CD14-positive monocyte (primary cell): ENCODE results near the gene CLCNKB. TPM values are rescaled to one million over a fixed set of nuclear protein-coding genes. Genes with fewer than 3 reads are reported as not detected.

ENCODE experiments used
- DNase-seq, 3 donors: peaks; one replicate each; pipeline ENCODE4 v3.0.0-alpha.2; 2011 to 2022
- H2AFZ ChIP-seq: 2 replicates; pipeline ENCODE4 v1.6.0; 2012; ENCODE audit warnings: mild to moderate bottlenecking, low read depth, low read length, inconsistent platforms; ENCODE audit not compliant: insufficient read depth, poor library complexity, severe bottlenecking
- H3K27ac ChIP-seq, 2 donors: 1 replicate in 1 of 2; 2 replicates in 1 of 2; pipeline ENCODE4 v1.5.1; 2012 to 2013; ENCODE audit warnings: low read length in 2 of 2, control low read depth in 1 of 2, inconsistent platforms in 1 of 2, low read depth in 1 of 2, mild to moderate bottlenecking in 1 of 2
- H3K27me3 ChIP-seq, 2 donors: one replicate each; pipeline versions ENCODE4 v1.6.0 to v1.6.1; 2011 to 2013; ENCODE audit warnings: low read length in 2 of 2; ENCODE audit not compliant: control insufficient read depth in 2 of 2, insufficient read depth in 2 of 2
- H3K36me3 ChIP-seq, 2 donors: replicated peaks in 1 of 2; 1 replicate in 1 of 2; 2 replicates in 1 of 2; pipeline versions ENCODE4 v1.5.1 to v1.6.1; 2012 to 2013; ENCODE audit warnings: low read length in 2 of 2, control low read depth in 1 of 2, inconsistent platforms in 1 of 2, mild to moderate bottlenecking in 1 of 2; ENCODE audit not compliant: insufficient read depth in 2 of 2, control insufficient read depth in 1 of 2
- H3K4me1 ChIP-seq, 2 donors: 1 replicate in 1 of 2; 2 replicates in 1 of 2; pipeline versions ENCODE4 v1.5.1 to v1.6.1; 2012 to 2013; ENCODE audit warnings: low read length in 2 of 2, control low read depth in 1 of 2, inconsistent platforms in 1 of 2, mild to moderate bottlenecking in 1 of 2, moderate library complexity in 1 of 2; ENCODE audit not compliant: insufficient read depth in 2 of 2, control insufficient read depth in 1 of 2
- H3K4me2 ChIP-seq: replicated peaks from 2 replicates; pipeline ENCODE3; 2012; ENCODE audit warnings: low read length, moderate library complexity, mild to moderate bottlenecking; ENCODE audit not compliant: poor library complexity, severe bottlenecking; ENCODE audit errors: extremely low read depth
- H3K4me3 ChIP-seq, 3 experiments: fragments of 200-600 bp in 1 of 3; sonication (generic) in 1 of 3; replicated peaks in 1 of 3; 1 replicate in 2 of 3; 2 replicates in 1 of 3; pipeline ENCODE4 v1.5.1; 2011 to 2013; ENCODE audit warnings: low read length in 3 of 3, mild to moderate bottlenecking in 3 of 3, control low read depth in 2 of 3, low read depth in 2 of 3, inconsistent platforms in 1 of 3, moderate library complexity in 1 of 3
- H3K79me2 ChIP-seq: 2 replicates; pipeline ENCODE4 v1.6.0; 2012; ENCODE audit warnings: mild to moderate bottlenecking, control low read depth, inconsistent platforms, low read length, moderate library complexity; ENCODE audit not compliant: insufficient read depth
- H3K9ac ChIP-seq: 2 replicates; pipeline ENCODE4 v1.6.0; 2017; ENCODE audit warnings: low read length, mild to moderate bottlenecking; ENCODE audit not compliant: insufficient read depth, poor library complexity, severe bottlenecking
- H3K9me3 ChIP-seq, 2 donors: replicated peaks in 1 of 2; 1 replicate in 1 of 2; 2 replicates in 1 of 2; pipeline versions ENCODE4 v1.5.1 to v1.6.1; 2012 to 2013; ENCODE audit warnings: low read length in 2 of 2, control low read depth in 1 of 2; ENCODE audit not compliant: control insufficient read depth in 1 of 2, insufficient read depth in 1 of 2
- H4K20me1 ChIP-seq: 2 replicates; pipeline ENCODE4 v1.6.0; 2012; ENCODE audit warnings: mild to moderate bottlenecking, low read length, control low read depth, moderate library complexity; ENCODE audit not compliant: insufficient read depth
- H3K27ac Mint-ChIP-seq, 7 donors: one replicate each; pipeline ENCODE4 v1.8.0; 2020; ENCODE audit warnings: mild to moderate bottlenecking in 7 of 7, mixed read lengths in 7 of 7, moderate library complexity in 6 of 7, inconsistent platforms in 2 of 7
- H3K27me3 Mint-ChIP-seq, 3 donors: one replicate each; pipeline ENCODE4 v1.8.0; 2021 to 2022; ENCODE audit warnings: low read depth in 3 of 3, mild to moderate bottlenecking in 3 of 3, mixed read lengths in 3 of 3, moderate library complexity in 3 of 3, inconsistent platforms in 1 of 3
- H3K36me3 Mint-ChIP-seq, 2 donors: one replicate each; pipeline ENCODE4 v1.8.0; 2020; ENCODE audit warnings: mixed read lengths in 2 of 2, inconsistent platforms in 1 of 2, mild to moderate bottlenecking in 1 of 2
- H3K4me1 Mint-ChIP-seq: one replicate; pipeline ENCODE4 v1.8.0; 2020; ENCODE audit warnings: mild to moderate bottlenecking, mixed read lengths
- H3K4me3 Mint-ChIP-seq, 2 donors: one replicate each; pipeline ENCODE4 v1.8.0; 2020; ENCODE audit warnings: mild to moderate bottlenecking in 2 of 2, mixed read lengths in 2 of 2, moderate library complexity in 1 of 2
- H3K9me3 Mint-ChIP-seq, 7 donors: one replicate each; pipeline ENCODE4 v1.8.0; 2020 to 2022; ENCODE audit warnings: mixed read lengths in 7 of 7, mild to moderate bottlenecking in 6 of 7, moderate library complexity in 6 of 7, inconsistent platforms in 2 of 7
- CTCF ChIP-seq: fragments of 200-600 bp; IDR thresholded peaks from one replicate; pipeline ENCODE4 v1.8.0; 2022; ENCODE audit warnings: antibody characterized with exemption, mild to moderate bottlenecking
- WGBS: methylation state at CpG from one replicate; pipeline ENCODE4 v1.1.5; 2013; ENCODE audit warnings: missing lambda C conversion rate; ENCODE audit not compliant: insufficient coverage; 5-methylcytosine and 5-hydroxymethylcytosine counted together
- intact Hi-C, 2 donors: fragments of 100-400 bp; cut with micrococcal nuclease; formaldehyde crosslinking; loops; one replicate each; pipeline versions ENCODE4 v1.15.0 to v1.15.1; 2023
- polyA plus RNA-seq, 3 donors: library from polyadenylated mRNA; depleted of rRNA in 1 of 3; unstranded in 2 of 3; stranded (reverse) in 1 of 3; fragments of 300-500 nt in 2 of 3; fragments of >200 nt in 1 of 3; fragmentation: Illumina TruSeq in 2 of 3; gene quantifications; 1 replicate in 2 of 3; 2 replicates in 1 of 3; pipeline ENCODE4 v1.2.3, GENCODE V29; 2012 to 2021

CLCNKB gene
- polyA plus RNA-seq, 3 donors: not detected

GRCh38 chr1:16072095-16072494, 28.5 kb downstream of the CLCNKB start:
- Histone ChIP-seq H3K9ac (no peak overlapping the region), H2AFZ (no peak overlapping the region), H3K4me1 (peaks cover 3 to 6% of the 10 kb centered on the region in 2 donors), H3K79me2 (no peaks in the 10 kb centered on the region), H4K20me1 (no peaks in the 10 kb centered on the region), H3K27me3 (peaks cover 8 to 31% of the 10 kb centered on the region in 2 donors), H3K4me2 (no peak overlapping the region), H3K9me3 (peaks cover 0 to 4% of the 10 kb centered on the region in 2 donors), H3K36me3 (no peaks in the 10 kb centered on the region), H3K4me3 (no peak overlapping the region), H3K27ac (no peak overlapping the region)
- Mint-ChIP-seq H3K9me3 (peaks cover 0 to 6% (median 0%) of the 10 kb centered on the region in 7 donors), H3K4me1 (peaks cover 6% of the 10 kb centered on the region), H3K4me3 (peak overlapping the region in 1 of 2 donors; percentile 60), H3K27ac (no peak overlapping the region), H3K36me3 (peaks cover 0 to 3% of the 10 kb centered on the region in 2 donors), H3K27me3 (peaks cover 34 to 56% (median 48%) of the 10 kb centered on the region in 3 donors)
- intact Hi-C loops: no loop called here
- WGBS: 52% methylated on average over 2 of the region's 5 CpGs
- DNase-seq: no peak
- TF ChIP-seq CTCF: no peak

GRCh38 chr1:16072616-16073484, 29.3 kb downstream of the CLCNKB start:
- intact Hi-C loops: no loop called here
- H3K27me3 Mint-ChIP-seq: peaks cover 34 to 52% (median 47%) of the 10 kb centered on the region in 3 donors
- no peaks in the 10 kb centered on the region for H3K79me2 ChIP-seq
- no peak for TF ChIP-seq CTCF
- H3K9me3 Mint-ChIP-seq: peaks cover 0 to 6% (median 0%) of the 10 kb centered on the region in 7 donors
- no peak overlapping the region for H3K27ac ChIP-seq
- H4K20me1 ChIP-seq: no peaks in the 10 kb centered on the region
- H3K4me3 ChIP-seq: no peak overlapping the region
- no peak for DNase-seq
- H3K4me2 ChIP-seq: peak overlapping the region; percentile 36
- peaks cover 0 to 3% of the 10 kb centered on the region in 2 donors for H3K36me3 Mint-ChIP-seq
- peak overlapping the region; percentile 4 for H3K9ac ChIP-seq
- H3K27ac Mint-ChIP-seq: no peak overlapping the region
- peaks cover 0 to 4% of the 10 kb centered on the region in 2 donors for H3K9me3 ChIP-seq
- no peak overlapping the region for H2AFZ ChIP-seq
- peaks cover 3 to 6% of the 10 kb centered on the region in 2 donors for H3K4me1 ChIP-seq
- H3K4me1 Mint-ChIP-seq: peaks cover 6% of the 10 kb centered on the region
- 3% methylated on average over 46 of the region's 49 CpGs for WGBS
- H3K36me3 ChIP-seq: no peaks in the 10 kb centered on the region
- H3K4me3 Mint-ChIP-seq: peak overlapping the region in 1 of 2 donors; percentile 46
- H3K27me3 ChIP-seq: peaks cover 8 to 31% of the 10 kb centered on the region in 2 donors
